HepG2 (cell line): ENCODE measurements around the gene B4GALT2. TPM values are rescaled to one million over a fixed set of nuclear protein-coding genes. Genes with fewer than 3 reads are reported as not detected.

Experiments
- ADNP ChIP-seq: sonication (generic); formaldehyde crosslinking; IDR thresholded peaks from 2 replicates; pipeline ENCODE4 v1.4.0; 2020; ENCODE audit warnings: missing genetic modification reagents
- AHR ChIP-seq: IDR thresholded peaks from 2 replicates; pipeline ENCODE4 v1.6.1; 2018; ENCODE audit warnings: missing genetic modification reagents, missing compliant biosample characterization
- ETV5 ChIP-seq: IDR thresholded peaks from 2 replicates; pipeline ENCODE4 v1.6.1; 2018; ENCODE audit warnings: missing biosample characterization, missing genetic modification reagents, inconsistent platforms, borderline replicate concordance
- FOXP4 ChIP-seq: sonication (generic); formaldehyde crosslinking; IDR thresholded peaks from 2 replicates; pipeline ENCODE4 v1.4.0; 2020; ENCODE audit warnings: missing genetic modification reagents
- PHF5A ChIP-seq: IDR thresholded peaks from one replicate; pipeline ENCODE4 v1.6.1; 2018; ENCODE audit warnings: low read depth, missing genetic modification reagents; ENCODE audit not compliant: unreplicated experiment
- POLR2AphosphoS5 ChIP-seq: IDR thresholded peaks from 2 replicates; pipeline ENCODE4 v1.6.1; 2012; ENCODE audit warnings: low read depth, low read length
- PRDM15 ChIP-seq: sonication (generic); formaldehyde crosslinking; IDR thresholded peaks from 2 replicates; pipeline ENCODE4 v1.4.0; 2020; ENCODE audit warnings: missing genetic modification reagents
- STAG1 ChIP-seq: sonication (generic); formaldehyde crosslinking; IDR thresholded peaks from 2 replicates; pipeline ENCODE4 v1.4.0; 2020; ENCODE audit warnings: missing genetic modification reagents
- TEAD3 ChIP-seq: optimal IDR thresholded peaks from 2 replicates; pipeline ENCODE3; 2016; ENCODE audit warnings: borderline replicate concordance
- TOE1 ChIP-seq: sonication (generic); formaldehyde crosslinking; IDR thresholded peaks from 2 replicates; pipeline ENCODE4 v1.4.0; 2020; ENCODE audit warnings: mild to moderate bottlenecking, missing genetic modification reagents
- ZBTB14 ChIP-seq: sonication (generic); formaldehyde crosslinking; IDR thresholded peaks from 2 replicates; pipeline ENCODE4 v1.4.0; 2020; ENCODE audit warnings: missing genetic modification reagents
- ZBTB26 ChIP-seq: IDR thresholded peaks from 2 replicates; pipeline ENCODE4 v1.6.1; 2016; ENCODE audit warnings: missing compliant biosample characterization, missing genetic modification reagents, borderline replicate concordance
- ZBTB46 ChIP-seq: sonication (generic); formaldehyde crosslinking; IDR thresholded peaks from 2 replicates; pipeline ENCODE4 v1.4.0; 2020; ENCODE audit warnings: mild to moderate bottlenecking, missing genetic modification reagents, borderline replicate concordance
- ZNF207 ChIP-seq: fragments of 450-650 bp; IDR thresholded peaks from 2 replicates; pipeline ENCODE4 v1.6.1; 2016; ENCODE audit warnings: antibody characterized with exemption, borderline replicate concordance
- ZNF235 ChIP-seq: sonication (generic); formaldehyde crosslinking; IDR thresholded peaks from 2 replicates; pipeline ENCODE4 v1.8.1; 2023; ENCODE audit warnings: mild to moderate bottlenecking, missing genetic modification reagents, borderline replicate concordance
- ZNF276 ChIP-seq: sonication (generic); formaldehyde crosslinking; IDR thresholded peaks from 2 replicates; pipeline ENCODE4 v1.4.0; 2020; ENCODE audit warnings: mild to moderate bottlenecking, low read depth, missing genetic modification reagents
- ZNF713 ChIP-seq: sonication (generic); formaldehyde crosslinking; IDR thresholded peaks from 2 replicates; pipeline ENCODE4 v1.4.0; 2020; ENCODE audit warnings: mild to moderate bottlenecking, missing genetic modification reagents
- polyA plus RNA-seq, 8 experiments: library from polyadenylated mRNA; depleted of rRNA in 3 of 8; stranded (reverse) in 7 of 8; unstranded in 1 of 8; fragments of >200 nt; fragmentation: Illumina TruSeq in 4 of 8; extraction: Trizol in 4 of 8; gene quantifications; 2 replicates each; pipeline versions ENCODE4 v1.2.1 to v1.2.3, GENCODE V29; 2011 to 2016; ENCODE audit warnings: low read depth in 4 of 8, missing spikeins in 1 of 8, mixed read lengths in 1 of 8; ENCODE audit not compliant: insufficient read depth in 1 of 8
- total RNA-seq, 5 experiments: library from RNA; depleted of rRNA; stranded (reverse); fragments of >200 nt; fragmentation: Illumina TruSeq; extraction: Trizol; gene quantifications; 2 replicates each; pipeline ENCODE4 v1.2.3, GENCODE V29; 2016; ENCODE audit warnings: low read depth in 1 of 5

Gene B4GALT2
- total and polyA plus RNA-seq, 2 of the 13 experiments (the other 11 are each of a cell fraction or from before 2014, with no cell fraction given), result 41.9 to 78.0 TPM

GRCh38 chr1:44029911-44030604, 51.0 kb downstream of the B4GALT2 start (continued):
- TF ChIP-seq ZBTB26 (CRISPR knock-in tag) (no peak), PRDM15 (0 out of 2 replicates have a peak, but pooled peaks have one; percentile 14), FOXP4 (no peak; the same call in 1 of the 2 replicates), ZBTB14 (no peak), ZNF207 (no peak), ETV5 (CRISPR knock-in tag) (no peak; the same call in 1 of the 2 replicates), ADNP (CRISPR knock-in tag) (no peak), ZNF235 (CRISPR knock-in tag) (no peak), TOE1 (CRISPR knock-in tag) (no peak), AHR (CRISPR knock-in tag) (0 out of 2 replicates have a peak, but pooled peaks have one; percentile 31), PHF5A (CRISPR knock-in tag) (no peak), TEAD3 (CRISPR knock-in tag) (no peak), ZNF713 (CRISPR knock-in tag) (no peak), POLR2AphosphoS5 (peak; percentile 49), ZBTB46 (CRISPR knock-in tag) (no peak), STAG1 (CRISPR knock-in tag) (no peak), ZNF276 (CRISPR knock-in tag) (no peak)
